Measurements from ENCODE around the gene CTNNA1. TPM values are rescaled to one million over a fixed set of nuclear protein-coding genes. Genes with fewer than 3 reads are reported as not detected.

Gene CTNNA1
- polyA plus RNA-seq, 3 donors = 56.6 to 84.5 (median 66.2) TPM

DNA sequence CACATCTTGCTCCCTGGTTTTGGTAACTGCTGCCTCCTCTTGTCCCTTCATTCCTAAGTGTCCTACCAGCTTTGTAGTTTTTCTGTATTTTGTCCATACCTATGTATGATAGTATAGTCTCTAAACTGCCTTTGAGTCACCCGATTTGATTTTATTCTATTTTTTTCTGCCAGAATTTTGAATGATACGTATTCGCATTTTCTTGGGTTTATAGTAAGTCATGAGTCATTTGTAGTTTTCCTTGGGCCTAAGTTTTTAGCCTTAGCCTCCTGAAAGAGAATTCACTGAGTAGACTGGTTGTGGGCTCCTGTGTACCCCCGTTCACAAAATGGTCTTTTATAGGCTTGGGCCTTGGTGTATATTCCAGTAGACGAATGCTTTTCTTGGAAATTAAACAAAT lies 62.3 kb downstream of the CTNNA1 start:
- no peak for DNase-seq
- Histone ChIP-seq H3K4me2 (replicated peaks; ENCODE audit: extremely low read depth, low read length, poor library complexity, severe bottlenecking) (no peak overlapping the region), H3K4me1 (ENCODE audit: control insufficient read depth in 1 of 2, insufficient read depth in 2 of 2, low read length in 2 of 2) (no peaks in the 10 kb centered on the region), H3K9me3 (replicated peaks in 1 of 2; ENCODE audit: control insufficient read depth in 1 of 2, insufficient read depth in 1 of 2, low read length in 2 of 2) (no peaks in the 10 kb centered on the region), H3K79me2 (ENCODE audit: insufficient read depth, low read length) (peaks cover 4% of the 10 kb centered on the region), H3K9ac (ENCODE audit: insufficient read depth, low read length, poor library complexity, severe bottlenecking) (no peak overlapping the region), H4K20me1 (ENCODE audit: insufficient read depth, low read length) (peaks cover 52% of the 10 kb centered on the region), H3K36me3 (replicated peaks in 1 of 2; ENCODE audit: control insufficient read depth in 1 of 2, insufficient read depth in 2 of 2, low read length in 2 of 2) (peaks cover 28 to 70% of the 10 kb centered on the region in 2 donors), H3K27me3 (ENCODE audit: control insufficient read depth in 2 of 2, insufficient read depth in 2 of 2, low read length in 2 of 2) (no peaks in the 10 kb centered on the region), H2AFZ (ENCODE audit: insufficient read depth, low read depth, low read length, poor library complexity, severe bottlenecking) (no peak overlapping the region), H3K27ac (ENCODE audit: low read depth in 1 of 2, low read length in 2 of 2) (no peak overlapping the region), H3K4me3 (replicated peaks in 1 of 3; ENCODE audit: low read depth in 2 of 3, low read length in 3 of 3) (no peak overlapping the region)
- peaks cover 0 to 2% (median 0%) of the 10 kb centered on the region in 3 donors for H3K27me3 Mint-ChIP-seq (ENCODE audit: low read depth in 3 of 3)
- intact Hi-C loops (cut with micrococcal nuclease) = no loop called here
- no CpG with 5 or more reads among the region's 5 CpGs for WGBS (ENCODE audit: insufficient coverage)
- no peaks in the 10 kb centered on the region for H3K9me3 Mint-ChIP-seq
- peaks cover 6% of the 10 kb centered on the region for H3K4me1 Mint-ChIP-seq
- TF ChIP-seq CTCF (IDR thresholded peaks at IDR 0.05) = no peak
- peaks cover 62 to 87% of the 10 kb centered on the region in 2 donors for H3K36me3 Mint-ChIP-seq
- H3K4me3 Mint-ChIP-seq = no peak overlapping the region
- peak overlapping the region in 1 of 7 donors; percentile 21 for H3K27ac Mint-ChIP-seq

DNA sequence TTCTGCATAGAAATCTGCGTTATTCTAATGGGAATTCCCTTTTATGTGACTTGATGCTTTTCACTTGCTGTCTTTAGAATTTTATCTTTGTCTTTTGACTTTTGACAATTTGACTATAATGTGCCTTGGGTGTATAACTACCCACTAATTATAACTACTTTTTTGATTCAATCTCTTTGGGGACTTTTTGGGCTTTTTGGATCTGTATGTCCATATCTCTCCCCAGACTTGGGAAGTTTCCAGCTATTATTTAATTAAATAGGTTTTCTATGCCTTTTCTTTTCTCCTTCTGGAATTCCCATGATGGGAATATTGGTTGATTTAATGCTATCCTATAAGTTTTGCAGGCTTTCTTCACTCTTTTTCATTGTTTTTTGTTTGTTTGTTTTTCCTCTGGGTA lies 64.0 kb downstream of the CTNNA1 start:
- no peak overlapping the region for H3K27ac Mint-ChIP-seq
- Histone ChIP-seq H3K9ac (ENCODE audit: insufficient read depth, low read length, poor library complexity, severe bottlenecking) (no peak overlapping the region), H3K4me2 (replicated peaks; ENCODE audit: extremely low read depth, low read length, poor library complexity, severe bottlenecking) (no peak overlapping the region), H3K4me3 (replicated peaks in 1 of 3; ENCODE audit: low read depth in 2 of 3, low read length in 3 of 3) (no peak overlapping the region), H3K27ac (ENCODE audit: low read depth in 1 of 2, low read length in 2 of 2) (no peak overlapping the region), H3K79me2 (ENCODE audit: insufficient read depth, low read length) (peaks cover 4% of the 10 kb centered on the region), H4K20me1 (ENCODE audit: insufficient read depth, low read length) (peaks cover 68% of the 10 kb centered on the region), H3K4me1 (ENCODE audit: control insufficient read depth in 1 of 2, insufficient read depth in 2 of 2, low read length in 2 of 2) (no peaks in the 10 kb centered on the region), H3K9me3 (replicated peaks in 1 of 2; ENCODE audit: control insufficient read depth in 1 of 2, insufficient read depth in 1 of 2, low read length in 2 of 2) (no peaks in the 10 kb centered on the region), H2AFZ (ENCODE audit: insufficient read depth, low read depth, low read length, poor library complexity, severe bottlenecking) (no peak overlapping the region), H3K36me3 (replicated peaks in 1 of 2; ENCODE audit: control insufficient read depth in 1 of 2, insufficient read depth in 2 of 2, low read length in 2 of 2) (peaks cover 28 to 70% of the 10 kb centered on the region in 2 donors), H3K27me3 (ENCODE audit: control insufficient read depth in 2 of 2, insufficient read depth in 2 of 2, low read length in 2 of 2) (no peaks in the 10 kb centered on the region)
- H3K4me1 Mint-ChIP-seq = peaks cover 9% of the 10 kb centered on the region
- H3K4me3 Mint-ChIP-seq = no peak overlapping the region
- DNase-seq = no peak
- TF ChIP-seq CTCF (IDR thresholded peaks at IDR 0.05) = no peak
- peaks cover 0 to 2% (median 0%) of the 10 kb centered on the region in 3 donors for H3K27me3 Mint-ChIP-seq (ENCODE audit: low read depth in 3 of 3)
- WGBS (ENCODE audit: insufficient coverage) = no CpG with 5 or more reads among the region's 1 CpG
- intact Hi-C loops (cut with micrococcal nuclease) = no loop called here
- peaks cover 62 to 79% of the 10 kb centered on the region in 2 donors for H3K36me3 Mint-ChIP-seq
- H3K9me3 Mint-ChIP-seq = no peaks in the 10 kb centered on the region

Measured in CD14-positive monocyte (primary cell).